Mesenteric fat pad (tissue), 1 donor: ENCODE results near the gene GTPBP4. TPM values are rescaled to one million over a fixed set of nuclear protein-coding genes. Genes with fewer than 3 reads are reported as not detected.
A peak's percentile ranks its signal among the peaks of the same experiment; 100 is the strongest.
"Not testable (repeated sequence)": the region's sequence is repeated elsewhere in the genome, so short reads cannot be mapped to it uniquely, and the experiment has no call there.

Experiments
- DNase-seq: peaks from one replicate; pipeline ENCODE4 v3.0.0-alpha.2; 2020; ENCODE audit warnings: low spot score
- total RNA-seq: library from RNA; stranded (reverse); fragmentation: NEBNext Ultra II Directional; extraction: Animal tissue kit (Norgen Biotek cat#: 25700); gene quantifications from one replicate; pipeline ENCODE4 v1.2.1, GENCODE V29; 2021
- donor health status: DM: yes; HTN: yes; CAD: no.

GTPBP4 gene
- total RNA-seq, 1 donor from 2014 or later, result 59.9 TPM

- peak; percentile 57 for DNase-seq
Measured at GRCh38 chr10:988667-989545, 672 bp downstream of the GTPBP4 start.

GRCh38 chr10:990808-991207 lies 2.6 kb downstream of the GTPBP4 start:
- DNase-seq, result no peak

GRCh38 chr10:992467-992866 lies 4.2 kb downstream of the GTPBP4 start:
- DNase-seq, result no peak

- no peak for DNase-seq
Measured at GRCh38 chr10:992871-993270, 4.6 kb downstream of the GTPBP4 start.

GRCh38 chr10:994836-995558 lies 6.8 kb downstream of the GTPBP4 start:
- peak; percentile 28 for DNase-seq

- DNase-seq, result peak; percentile 37
Measured at GRCh38 chr10:995559-995926, 7.3 kb downstream of the GTPBP4 start.

GRCh38 chr10:996031-996430 lies 7.8 kb downstream of the GTPBP4 start:
- peak; percentile 75 for DNase-seq

- peak; percentile 62 for DNase-seq
Measured at GRCh38 chr10:997266-998022, 9.2 kb downstream of the GTPBP4 start.

- no peak for DNase-seq
Measured at GRCh38 chr10:1002425-1003006, 14.3 kb downstream of the GTPBP4 start.

- DNase-seq, result no peak
Measured at GRCh38 chr10:1003884-1004670, 15.8 kb downstream of the GTPBP4 start.

GRCh38 chr10:1006573-1006972 lies 18.3 kb downstream of the GTPBP4 start:
- no peak for DNase-seq

GRCh38 chr10:1007583-1007982 lies 19.3 kb downstream of the GTPBP4 start:
- DNase-seq, result no peak

- DNase-seq, result no peak
Measured at GRCh38 chr10:1009071-1009494, 20.8 kb downstream of the GTPBP4 start.

GRCh38 chr10:1009947-1010346 lies 21.7 kb downstream of the GTPBP4 start:
- not testable (repeated sequence) for DNase-seq

- no peak for DNase-seq
Measured at GRCh38 chr10:1010703-1011102, 22.5 kb downstream of the GTPBP4 start.

- DNase-seq, result no peak
Measured at GRCh38 chr10:1011696-1012095, 23.5 kb downstream of the GTPBP4 start.

- no peak for DNase-seq
Measured at GRCh38 chr10:1015688-1016087, 27.5 kb downstream of the GTPBP4 start.

- no peak for DNase-seq
Measured at GRCh38 chr10:1019362-1019761, 31.1 kb downstream of the GTPBP4 start.

GRCh38 chr10:1020460-1020859 lies 32.2 kb downstream of the GTPBP4 start:
- no peak for DNase-seq

GRCh38 chr10:1020958-1021357 lies 32.7 kb downstream of the GTPBP4 start:
- DNase-seq, result no peak

GRCh38 chr10:1022413-1022812 lies 34.2 kb downstream of the GTPBP4 start:
- no peak for DNase-seq
